Measurements from ENCODE around the gene MTHFD1L.

DNA sequence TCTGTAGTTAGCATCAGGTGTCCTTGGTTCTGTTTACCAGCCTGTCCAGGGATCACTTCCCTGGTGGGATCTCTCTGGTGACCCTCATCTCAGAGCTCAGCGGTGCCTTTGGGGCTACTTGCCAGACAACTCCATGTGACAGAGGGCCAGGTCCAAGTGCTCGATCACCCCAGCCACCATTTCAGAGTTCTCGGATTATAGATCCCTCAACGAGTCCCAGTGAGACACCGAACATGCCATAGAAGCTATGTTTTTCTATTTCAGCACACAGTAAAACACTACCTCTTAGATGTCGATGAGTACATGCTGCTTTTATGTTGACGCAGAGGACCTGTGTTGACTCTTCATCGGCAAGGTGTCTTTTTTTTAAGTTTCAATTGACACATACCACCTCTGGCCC lies 204.1 kb downstream of the MTHFD1L start:
- TF ChIP-seq POLR2A (IDR thresholded peaks at IDR 0.05; ENCODE audit: low read depth) (no peak), EP300 (IDR thresholded peaks at IDR 0.05) (no peak), POLR2AphosphoS5 (IDR thresholded peaks at IDR 0.05) (no peak)
- TF ChIP-seq, protein P1, sequence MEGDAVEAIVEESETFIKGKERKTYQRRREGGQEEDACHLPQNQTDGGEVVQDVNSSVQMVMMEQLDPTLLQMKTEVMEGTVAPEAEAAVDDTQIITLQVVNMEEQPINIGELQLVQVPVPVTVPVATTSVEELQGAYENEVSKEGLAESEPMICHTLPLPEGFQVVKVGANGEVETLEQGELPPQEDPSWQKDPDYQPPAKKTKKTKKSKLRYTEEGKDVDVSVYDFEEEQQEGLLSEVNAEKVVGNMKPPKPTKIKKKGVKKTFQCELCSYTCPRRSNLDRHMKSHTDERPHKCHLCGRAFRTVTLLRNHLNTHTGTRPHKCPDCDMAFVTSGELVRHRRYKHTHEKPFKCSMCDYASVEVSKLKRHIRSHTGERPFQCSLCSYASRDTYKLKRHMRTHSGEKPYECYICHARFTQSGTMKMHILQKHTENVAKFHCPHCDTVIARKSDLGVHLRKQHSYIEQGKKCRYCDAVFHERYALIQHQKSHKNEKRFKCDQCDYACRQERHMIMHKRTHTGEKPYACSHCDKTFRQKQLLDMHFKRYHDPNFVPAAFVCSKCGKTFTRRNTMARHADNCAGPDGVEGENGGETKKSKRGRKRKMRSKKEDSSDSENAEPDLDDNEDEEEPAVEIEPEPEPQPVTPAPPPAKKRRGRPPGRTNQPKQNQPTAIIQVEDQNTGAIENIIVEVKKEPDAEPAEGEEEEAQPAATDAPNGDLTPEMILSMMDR (IDR thresholded peaks at IDR 0.05): no peak
